Head of caudate nucleus (tissue), 42 donors: Measurements from ENCODE around the gene MPP2.
"Not testable (repeated sequence)": the region's sequence is repeated elsewhere in the genome, so short reads cannot be mapped to it uniquely, and the experiment has no call there.

Experiments used
- DNase-seq, 42 donors: peaks; one replicate each; pipeline versions ENCODE4 v3.0.0 to v3.0.0-alpha.2; 2020 to 2021; ENCODE audit warnings: mixed read lengths in 7 of 42
- intact Hi-C: fragments of 100-400 bp; cut with DNase I; formaldehyde crosslinking; loops from one replicate; pipeline ENCODE4 v1.15.0; 2022

MPP2 gene

GRCh38 chr17:43932923-43933322, 25.6 kb upstream of the MPP2 start:
- intact Hi-C loops: no loop called here
- DNase-seq: no peak

- DNase-seq: no peak
Observed at GRCh38 chr17:43932357-43932756, 25.0 kb upstream of the MPP2 start.

GRCh38 chr17:43931062-43931571, 23.8 kb upstream of the MPP2 start:
- intact Hi-C loops: no loop called here
- no peak for DNase-seq

More at GRCh38 chr17:43932357-43932756, 25.0 kb upstream of the MPP2 start:
- intact Hi-C loops: no loop called here

- DNase-seq: no peak
- intact Hi-C loops: no loop called here
Observed at GRCh38 chr17:43928609-43929008, 21.3 kb upstream of the MPP2 start.

- intact Hi-C loops, DNase-seq: not testable (repeated sequence)
Observed at GRCh38 chr17:43927929-43928328, 20.6 kb upstream of the MPP2 start.

GRCh38 chr17:43927060-43927864, 19.9 kb upstream of the MPP2 start:
- intact Hi-C loops: no loop called here
- DNase-seq: peak in 6 of 42 donors; percentile 3 to 50 (median 20)

GRCh38 chr17:43924558-43924957, 17.2 kb upstream of the MPP2 start:
- DNase-seq: no peak
- intact Hi-C loops: no loop called here

GRCh38 chr17:43920500-43921095, 13.3 kb upstream of the MPP2 start:
- intact Hi-C loops: no loop called here
- DNase-seq: no peak

GRCh38 chr17:43918026-43918389, 10.7 kb upstream of the MPP2 start:
- intact Hi-C loops: no loop called here
- DNase-seq: no peak

GRCh38 chr17:43917348-43918025, 10.2 kb upstream of the MPP2 start:
- intact Hi-C loops: no loop called here
- peak in 37 of 42 donors; percentile 21 to 82 (median 59) for DNase-seq

- DNase-seq: no peak
- intact Hi-C loops: no loop called here
Observed at GRCh38 chr17:43917016-43917347, 9.6 kb upstream of the MPP2 start.

- DNase-seq: no peak
- intact Hi-C loops: no loop called here
Observed at GRCh38 chr17:43916385-43916784, 9.0 kb upstream of the MPP2 start.

GRCh38 chr17:43915559-43915958, 8.2 kb upstream of the MPP2 start:
- DNase-seq: no peak
- intact Hi-C loops: no loop called here

- intact Hi-C loops: no loop called here
Observed at GRCh38 chr17:43914451-43914850, 7.1 kb upstream of the MPP2 start.

GRCh38 chr17:43913584-43913983, 6.2 kb upstream of the MPP2 start:
- DNase-seq: no peak
- intact Hi-C loops: no loop called here

More at GRCh38 chr17:43914451-43914850, 7.1 kb upstream of the MPP2 start:
- no peak for DNase-seq

GRCh38 chr17:43912635-43913304, 5.4 kb upstream of the MPP2 start:
- DNase-seq: no peak
- intact Hi-C loops: no loop called here

GRCh38 chr17:43911904-43912303, 4.6 kb upstream of the MPP2 start:
- DNase-seq: no peak
- intact Hi-C loops: no loop called here

- intact Hi-C loops: no loop called here
Observed at GRCh38 chr17:43909537-43910231, 2.3 kb upstream of the MPP2 start.

More at GRCh38 chr17:43909537-43910231, 2.3 kb upstream of the MPP2 start:
- peak in 11 of 42 donors; percentile 21 to 66 (median 53) for DNase-seq
